DMS114 treated with DMSO at 0.1 percent for 48 hours (cell line): ENCODE results near the gene GATAD2B.
"Not testable (repeated sequence)": the region's sequence is repeated elsewhere in the genome, so short reads cannot be mapped to it uniquely, and the experiment has no call there.

ENCODE experiments used
- DNase-seq: peaks from one replicate; lab custom pipeline; 2025; ENCODE audit not compliant: unreplicated experiment; lab: John Stamatoyannopoulos, UW

The GATAD2B gene

DNA sequence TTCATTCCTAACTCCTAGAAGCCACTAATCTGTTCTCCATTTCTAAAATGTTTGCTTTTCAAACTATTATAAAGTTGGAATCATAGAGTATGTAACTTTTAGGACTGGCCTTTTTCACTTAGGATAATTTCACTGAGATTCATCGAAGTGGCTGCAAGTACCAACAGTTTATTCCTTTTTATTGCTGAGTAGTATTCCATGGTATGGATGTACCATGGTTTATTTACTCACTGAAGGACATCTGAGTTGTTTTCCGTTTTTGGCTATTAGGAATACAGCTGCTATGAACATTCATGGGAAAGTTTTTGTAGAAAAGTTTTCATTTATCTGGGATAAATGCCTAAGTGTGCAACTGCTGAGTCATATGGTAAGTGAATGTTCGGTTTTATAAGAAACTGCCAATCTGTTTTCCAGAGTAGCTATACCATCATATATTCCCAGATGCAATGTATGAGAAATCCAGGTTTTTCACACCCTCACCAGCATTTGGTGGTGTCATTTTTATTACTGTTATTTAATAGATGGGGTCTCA lies 81.2 kb downstream of the GATAD2B start:
- DNase-seq, result no peak

DNA sequence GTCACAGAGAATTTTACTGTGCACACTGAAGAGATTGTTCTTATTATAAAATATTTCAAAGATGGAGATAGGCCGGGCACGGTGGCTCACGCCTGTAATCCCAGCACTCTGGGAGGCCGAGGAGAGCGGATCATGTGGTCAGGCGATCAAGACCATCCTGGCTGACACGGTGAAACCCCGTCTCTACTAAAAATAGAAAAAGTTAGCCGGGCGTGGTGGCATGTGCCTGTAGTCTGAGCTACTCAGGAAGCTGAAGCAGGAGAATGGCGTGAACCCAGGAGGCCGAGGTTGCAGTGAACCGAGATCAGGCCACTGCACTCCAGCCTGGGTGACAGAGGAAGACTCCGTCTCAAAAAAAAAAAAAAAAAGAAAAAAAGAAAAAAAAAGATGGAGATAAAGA lies 82.0 kb downstream of the GATAD2B start:
- DNase-seq, result not testable (repeated sequence)

GRCh38 chr1:153833968-153834367 lies 88.8 kb downstream of the GATAD2B start:
- DNase-seq, result not testable (repeated sequence)

DNA sequence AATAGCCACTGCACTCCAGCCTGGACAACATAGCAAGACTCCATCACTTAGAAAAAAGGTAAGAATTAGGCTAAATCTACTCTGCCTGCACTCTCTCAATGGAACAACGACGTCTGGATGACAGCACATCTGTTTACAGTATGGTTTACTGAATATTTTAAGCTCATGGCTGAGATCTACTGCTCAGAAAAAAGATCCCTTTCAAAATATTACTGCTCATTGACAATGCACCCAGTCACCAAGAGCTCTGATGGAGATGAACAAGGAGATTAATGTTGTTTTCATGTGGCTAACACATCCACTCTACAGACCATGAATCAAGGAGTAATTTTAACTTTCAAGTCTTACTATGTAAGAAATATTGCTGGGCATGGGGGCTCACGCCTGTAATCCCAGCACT lies 89.6 kb downstream of the GATAD2B start:
- no peak for DNase-seq

- DNase-seq, result no peak
Measured at GRCh38 chr1:153832293-153832692, 90.5 kb downstream of the GATAD2B start.

GRCh38 chr1:153831026-153831425 lies 91.7 kb downstream of the GATAD2B start:
- no peak for DNase-seq

DNA sequence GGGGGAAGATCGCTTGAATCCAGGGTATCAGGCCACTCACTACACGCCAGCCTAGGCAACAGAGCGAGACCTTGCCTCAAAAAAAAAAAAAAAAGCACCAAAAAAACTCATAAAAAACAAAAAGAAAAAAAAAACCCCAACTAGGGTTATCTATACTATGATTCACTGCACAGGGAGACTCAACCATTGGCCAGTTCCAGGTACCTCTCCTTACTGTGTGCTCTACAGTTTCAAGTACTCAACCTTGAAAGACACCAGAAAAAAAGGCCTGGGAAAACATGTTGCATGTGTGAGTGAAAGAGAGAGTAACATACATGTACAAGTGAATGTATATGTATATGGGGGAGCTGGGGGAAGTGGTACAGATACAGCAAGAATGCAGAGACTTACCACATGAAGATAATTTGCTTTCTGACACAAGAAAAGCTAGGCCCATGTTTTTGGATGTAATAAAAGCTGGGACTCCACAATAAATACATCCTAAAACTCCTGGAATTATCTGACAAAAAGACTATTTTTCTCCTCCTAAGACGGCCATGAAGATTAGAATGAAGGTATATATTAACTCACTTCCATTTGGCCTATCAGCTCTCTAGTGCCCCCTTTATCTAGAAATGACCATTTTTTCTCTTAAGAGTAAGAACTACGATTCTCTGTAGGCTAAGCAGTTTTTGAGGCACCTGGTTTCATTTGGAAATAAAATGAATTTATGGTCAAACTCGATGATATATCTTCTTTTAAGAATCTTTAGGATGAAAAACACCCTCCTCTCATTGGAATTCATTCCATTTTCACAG lies 95.4 kb downstream of the GATAD2B start:
- DNase-seq, result no peak

GRCh38 chr1:153818876-153819275 lies 103.9 kb downstream of the GATAD2B start:
- DNase-seq, result no peak

GRCh38 chr1:153816283-153816889 lies 106.4 kb downstream of the GATAD2B start:
- no peak for DNase-seq

DNA sequence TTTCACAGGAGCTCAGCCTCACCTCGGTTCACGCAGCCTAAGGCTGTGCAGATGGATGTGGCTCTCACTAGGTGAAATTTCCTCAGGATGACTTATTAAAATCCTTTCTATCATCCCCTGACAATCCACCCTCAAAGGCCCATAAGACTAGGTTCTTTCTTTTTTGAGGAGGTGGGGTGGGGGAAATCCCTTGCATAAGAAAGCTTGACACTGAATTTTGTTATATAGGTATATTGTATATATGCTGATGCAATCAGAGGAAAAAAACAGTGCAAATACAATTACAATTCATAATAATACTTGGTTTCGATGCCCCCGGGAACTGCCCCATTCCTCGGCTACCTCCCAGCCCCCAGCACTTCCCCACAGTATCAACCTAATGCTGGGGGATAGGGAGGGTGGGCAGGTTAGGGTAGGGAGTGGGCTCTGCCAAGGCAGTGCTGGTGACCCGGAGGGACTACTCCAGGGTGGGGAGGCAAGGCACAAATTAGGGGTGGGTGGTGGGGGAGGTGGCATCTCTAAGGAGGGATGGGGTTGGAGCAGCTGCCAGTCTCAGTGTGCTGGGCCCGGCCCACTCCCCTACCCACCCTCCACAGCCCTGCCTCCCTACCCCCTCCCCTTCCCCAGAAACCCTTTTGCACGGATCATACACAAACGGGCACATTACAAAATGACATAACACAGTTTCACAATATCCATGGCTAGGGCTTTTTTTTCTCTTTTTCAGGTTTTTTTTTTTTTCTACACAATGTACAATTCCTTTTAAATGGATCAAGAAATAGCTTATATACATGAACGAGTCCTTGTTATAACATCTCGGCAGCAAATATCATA lies 116.7 kb downstream of the GATAD2B start:
- DNase-seq, result no peak

DNA sequence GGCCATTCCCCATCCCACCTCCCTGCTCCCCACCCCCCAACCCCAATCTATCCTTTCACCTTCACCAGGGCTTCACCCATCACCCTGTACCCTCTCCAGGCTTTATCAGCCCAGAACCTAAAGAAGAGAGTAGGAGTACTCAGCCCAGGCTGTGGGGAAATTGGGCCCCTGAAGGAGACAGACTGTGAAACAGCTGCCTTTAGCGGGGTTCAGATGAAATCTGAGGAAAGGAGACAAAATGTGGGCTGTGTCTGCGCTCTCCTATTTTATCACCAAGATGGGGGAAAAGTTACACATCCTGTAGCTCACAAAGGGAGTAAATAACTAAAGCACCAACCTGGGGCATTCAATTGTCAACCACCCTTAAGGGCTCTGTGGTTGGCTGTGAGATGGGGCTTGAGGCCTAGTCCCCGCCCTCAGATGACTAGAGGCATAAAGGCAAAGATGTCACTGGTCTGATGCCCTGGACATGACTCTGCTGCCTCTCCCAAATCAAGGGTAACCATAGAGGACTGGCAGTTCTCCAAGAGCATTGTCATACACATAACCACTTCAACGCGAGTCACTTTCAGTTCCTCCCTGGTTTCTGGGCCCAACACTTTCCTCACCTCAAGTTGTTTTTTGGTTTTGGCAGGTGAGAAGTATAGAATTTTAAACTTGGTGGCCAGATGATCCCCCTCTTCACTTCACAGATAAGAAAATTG lies 117.6 kb downstream of the GATAD2B start:
- DNase-seq, result no peak

GRCh38 chr1:153804112-153804511 lies 118.7 kb downstream of the GATAD2B start:
- no peak for DNase-seq

GRCh38 chr1:153803470-153804056 lies 119.2 kb downstream of the GATAD2B start:
- no peak for DNase-seq

DNA sequence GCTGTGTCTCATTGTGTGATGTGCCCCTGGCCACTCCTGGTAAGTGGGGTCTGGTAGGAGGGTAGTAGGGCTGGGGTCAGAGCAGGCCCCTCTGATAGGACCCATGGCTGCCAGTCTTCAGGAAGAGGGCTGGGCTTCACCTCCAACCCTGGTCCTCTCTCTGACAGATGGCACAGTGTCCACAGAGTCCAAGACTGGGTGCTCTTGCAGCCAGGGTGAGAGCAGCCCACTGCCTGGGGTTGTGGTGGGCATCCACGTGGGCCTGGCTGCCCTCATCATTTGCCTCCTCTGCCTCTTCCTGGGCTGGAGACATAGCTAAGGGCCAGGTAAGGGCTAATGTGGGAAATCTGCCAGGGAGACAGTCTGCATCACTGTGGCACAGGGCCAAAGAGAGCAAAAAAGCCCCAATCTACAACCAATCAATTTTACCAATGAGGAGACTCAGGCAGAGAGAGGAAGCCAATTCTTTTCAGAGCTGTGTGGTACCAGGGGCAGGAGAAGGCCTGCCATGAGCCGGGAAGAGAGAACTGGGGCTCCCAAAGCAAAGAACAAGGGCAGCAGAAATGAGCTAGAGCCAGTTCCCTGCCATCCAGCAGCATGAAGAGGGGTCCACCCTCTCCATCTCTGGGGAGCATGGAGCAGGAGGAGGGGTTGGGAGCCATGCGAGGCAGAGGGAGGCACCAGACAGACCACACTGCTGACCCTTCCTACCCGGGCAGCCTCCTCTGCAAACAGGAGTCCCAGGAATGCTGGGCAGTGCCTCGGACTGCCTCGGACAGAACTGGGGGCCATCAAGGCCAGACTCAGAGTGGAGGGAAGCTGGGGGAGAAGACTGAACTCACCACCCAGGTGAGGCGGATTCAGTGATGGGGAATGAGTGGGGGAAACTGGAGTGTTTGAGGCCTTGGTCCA lies 120.7 kb downstream of the GATAD2B start:
- DNase-seq, result no peak

GRCh38 chr1:153801028-153801625 lies 121.6 kb downstream of the GATAD2B start:
- DNase-seq, result no peak

- no peak for DNase-seq
Measured at GRCh38 chr1:153800516-153800915, 122.3 kb downstream of the GATAD2B start.

DNA sequence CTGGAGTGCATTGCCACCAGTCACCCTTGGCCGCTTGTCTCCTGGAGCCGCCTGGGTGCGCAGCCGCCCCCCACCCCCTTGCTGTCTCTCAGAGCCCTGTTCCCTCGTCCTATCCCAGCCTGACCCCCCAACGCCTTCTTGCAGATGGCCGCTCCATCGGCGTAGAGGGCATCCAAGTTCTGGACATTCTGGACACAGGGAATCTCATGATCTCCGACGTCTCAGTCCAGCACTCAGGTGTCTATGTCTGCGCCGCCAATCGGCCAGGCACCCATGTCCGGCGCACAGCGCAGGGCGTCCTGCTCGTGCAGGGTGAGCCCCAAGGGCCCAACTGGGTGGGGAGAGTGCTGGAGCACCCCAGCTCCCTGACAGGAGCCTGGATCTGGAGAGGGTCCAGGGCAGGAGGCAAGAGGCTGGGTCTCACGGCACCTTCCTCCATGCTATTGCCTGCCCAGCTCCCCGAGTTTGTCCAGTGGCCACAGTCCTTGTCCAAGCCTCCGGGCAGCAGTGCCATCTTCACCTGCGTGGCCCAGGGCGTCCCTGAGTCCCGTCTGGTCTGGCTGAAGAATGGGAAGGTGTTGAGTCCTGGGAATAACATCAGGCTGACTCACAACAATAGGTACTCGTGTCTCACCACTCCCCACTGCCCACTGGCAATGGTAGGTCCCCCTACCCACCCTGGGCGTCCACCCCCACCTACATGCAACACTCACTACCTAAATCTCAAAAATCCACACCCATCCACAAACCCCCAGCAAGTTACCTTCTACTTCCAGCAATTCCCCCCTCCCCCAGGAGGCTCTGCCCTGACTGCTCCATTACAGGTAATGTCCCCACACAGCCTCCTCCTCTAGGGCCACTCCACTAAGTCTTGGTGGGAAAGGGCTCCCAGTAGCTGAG lies 123.0 kb downstream of the GATAD2B start:
- no peak for DNase-seq

GRCh38 chr1:153799016-153799415 lies 123.8 kb downstream of the GATAD2B start:
- DNase-seq, result no peak
